Measurements from ENCODE around the gene LRG1. TPM values are rescaled to one million over a fixed set of nuclear protein-coding genes. Genes with fewer than 3 reads are reported as not detected.
"Not testable (repeated sequence)": the region's sequence is repeated elsewhere in the genome, so short reads cannot be mapped to it uniquely, and the experiment has no call there.

Gene LRG1
- total and polyA plus RNA-seq, 10 of the 15 experiments (the other 5 are each of a cell fraction or from before 2014, with no cell fraction given), result 0.29 to 4.7 (median 0.58) TPM

- H3K27me3 ChIP-seq (replicated peaks in 1 of 2; ENCODE audit: control insufficient read depth in 2 of 2, insufficient read depth in 2 of 2, low read length in 1 of 2); H3K27ac ChIP-seq (ENCODE audit: control insufficient read depth, insufficient read depth); intact Hi-C loops (cut with micrococcal nuclease; ENCODE audit: unreplicated experiment); H4K20me1 ChIP-seq (ENCODE audit: control insufficient read depth, insufficient read depth); H3K4me1 ChIP-seq (ENCODE audit: control insufficient read depth, insufficient read depth, low read length); H3K4me3 ChIP-seq; H3K36me3 ChIP-seq (ENCODE audit: control insufficient read depth in 2 of 2, insufficient read depth in 2 of 2, low read length in 1 of 2); ATAC-seq; SMC1A ChIA-PET (ENCODE audit: uncharacterized antibody, unreplicated experiment); FAIRE-seq; H3K9me3 ChIP-seq (replicated peaks; ENCODE audit: control insufficient read depth, insufficient read depth, low read length); RAD21 ChIA-PET (ENCODE audit: unreplicated experiment); H3K79me2 ChIP-seq (ENCODE audit: control insufficient read depth, insufficient read depth, low read length); POLR2A ChIA-PET; BruUV-seq (replicated peaks); H2AFZ ChIP-seq (ENCODE audit: control insufficient read depth, low read depth, low read length); DNase-seq (ENCODE audit: low read depth, low spot score); H3K4me2 ChIP-seq (ENCODE audit: control insufficient read depth, insufficient read depth); in situ Hi-C loops (cut with MboI); H3K9ac ChIP-seq (ENCODE audit: control insufficient read depth, insufficient read depth, low read length): not testable (repeated sequence)
- 29% methylated on average over 4 of the region's 5 CpGs for WGBS (ENCODE audit: insufficient coverage, insufficient replicate concordance, low lambda C conversion rate, missing lambda C conversion rate)
- CTCF ChIA-PET, result interaction anchor here (0.6 kb wide), 1 partner anchor 46 kb away, joined by 3 read pairs; no protein-coding TSS in a partner anchor
Observed at GRCh38 chr19:4563562-4563961, 23.7 kb upstream of the LRG1 start.

GRCh38 chr19:4562085-4562484 lies 22.2 kb upstream of the LRG1 start:
- FAIRE-seq; in situ Hi-C loops (cut with MboI); SMC1A ChIA-PET (ENCODE audit: uncharacterized antibody, unreplicated experiment): not testable (repeated sequence)

More at GRCh38 chr19:4562085-4562484, 22.2 kb upstream of the LRG1 start:
- H3K27ac ChIP-seq (ENCODE audit: control insufficient read depth, insufficient read depth); H2AFZ ChIP-seq (ENCODE audit: control insufficient read depth, low read depth, low read length); BruUV-seq (replicated peaks); H3K4me3 ChIP-seq; RAD21 ChIA-PET (ENCODE audit: unreplicated experiment); H3K9me3 ChIP-seq (replicated peaks; ENCODE audit: control insufficient read depth, insufficient read depth, low read length); H3K4me1 ChIP-seq (ENCODE audit: control insufficient read depth, insufficient read depth, low read length); ATAC-seq; POLR2A ChIA-PET; H3K36me3 ChIP-seq (ENCODE audit: control insufficient read depth in 2 of 2, insufficient read depth in 2 of 2, low read length in 1 of 2); CTCF ChIA-PET; H3K27me3 ChIP-seq (replicated peaks in 1 of 2; ENCODE audit: control insufficient read depth in 2 of 2, insufficient read depth in 2 of 2, low read length in 1 of 2); H3K9ac ChIP-seq (ENCODE audit: control insufficient read depth, insufficient read depth, low read length); H4K20me1 ChIP-seq (ENCODE audit: control insufficient read depth, insufficient read depth); intact Hi-C loops (cut with micrococcal nuclease; ENCODE audit: unreplicated experiment); H3K79me2 ChIP-seq (ENCODE audit: control insufficient read depth, insufficient read depth, low read length); H3K4me2 ChIP-seq (ENCODE audit: control insufficient read depth, insufficient read depth); DNase-seq (ENCODE audit: low read depth, low spot score): not testable (repeated sequence)
- WGBS (ENCODE audit: insufficient coverage, insufficient replicate concordance, low lambda C conversion rate, missing lambda C conversion rate), result 3% methylated on average over 5 of the region's 7 CpGs
